Stimulated activated CD8-positive, alpha-beta memory T cell treated with anti-CD3 and anti-CD28 coated beads, Interleukin-2, amount 100 ng/mL, for 48 hours (primary cell): ENCODE results near the gene NPFF.
"Not testable (repeated sequence)": the region's sequence is repeated elsewhere in the genome, so short reads cannot be mapped to it uniquely, and the experiment has no call there.

Experiments used
- DNase-seq, 2 donors: peaks; one replicate each; pipeline ENCODE4 v3.0.0-alpha.2; 2020; ENCODE audit warnings: low read depth in 2 of 2

NPFF gene, protein sequence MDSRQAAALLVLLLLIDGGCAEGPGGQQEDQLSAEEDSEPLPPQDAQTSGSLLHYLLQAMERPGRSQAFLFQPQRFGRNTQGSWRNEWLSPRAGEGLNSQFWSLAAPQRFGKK

DNA sequence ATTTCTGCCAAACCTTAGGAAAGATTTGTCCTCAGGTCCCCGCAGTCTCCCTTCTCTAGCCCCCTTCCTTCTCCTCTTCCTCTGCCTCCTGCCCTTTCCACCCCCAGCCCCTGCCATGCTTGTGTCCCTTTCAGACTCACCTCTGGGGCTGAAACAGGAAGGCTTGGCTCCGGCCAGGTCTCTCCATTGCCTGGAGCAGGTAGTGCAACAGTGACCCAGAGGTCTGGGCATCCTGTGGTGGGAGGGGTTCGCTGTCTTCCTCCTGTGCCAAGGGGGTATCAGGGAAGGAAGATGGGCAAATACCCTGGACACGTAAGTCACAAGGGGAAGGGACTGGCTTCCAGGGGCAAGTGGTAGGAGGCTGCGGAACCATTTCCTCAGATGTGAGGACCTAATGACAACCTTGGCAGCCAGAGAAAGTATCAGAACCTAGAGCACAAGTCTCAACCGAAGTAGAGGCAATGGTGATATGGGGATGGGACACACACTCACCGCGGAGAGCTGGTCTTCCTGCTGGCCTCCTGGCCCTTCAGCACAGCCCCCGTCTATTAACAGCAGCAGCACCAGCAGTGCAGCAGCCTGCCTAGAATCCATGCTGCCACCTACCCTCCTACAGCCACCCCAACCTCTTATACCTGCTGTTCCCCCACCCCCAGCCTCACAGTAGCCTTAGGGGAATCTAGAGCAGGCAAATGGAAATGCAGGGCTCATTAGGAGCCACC is at the start of gene NPFF:
Gene NPFF, minus strand, starts transcription at position 604 of the 722 bp plus-strand sequence. Its CDS starts 10 bp downstream, at position 594.
- no peak for DNase-seq

DNA sequence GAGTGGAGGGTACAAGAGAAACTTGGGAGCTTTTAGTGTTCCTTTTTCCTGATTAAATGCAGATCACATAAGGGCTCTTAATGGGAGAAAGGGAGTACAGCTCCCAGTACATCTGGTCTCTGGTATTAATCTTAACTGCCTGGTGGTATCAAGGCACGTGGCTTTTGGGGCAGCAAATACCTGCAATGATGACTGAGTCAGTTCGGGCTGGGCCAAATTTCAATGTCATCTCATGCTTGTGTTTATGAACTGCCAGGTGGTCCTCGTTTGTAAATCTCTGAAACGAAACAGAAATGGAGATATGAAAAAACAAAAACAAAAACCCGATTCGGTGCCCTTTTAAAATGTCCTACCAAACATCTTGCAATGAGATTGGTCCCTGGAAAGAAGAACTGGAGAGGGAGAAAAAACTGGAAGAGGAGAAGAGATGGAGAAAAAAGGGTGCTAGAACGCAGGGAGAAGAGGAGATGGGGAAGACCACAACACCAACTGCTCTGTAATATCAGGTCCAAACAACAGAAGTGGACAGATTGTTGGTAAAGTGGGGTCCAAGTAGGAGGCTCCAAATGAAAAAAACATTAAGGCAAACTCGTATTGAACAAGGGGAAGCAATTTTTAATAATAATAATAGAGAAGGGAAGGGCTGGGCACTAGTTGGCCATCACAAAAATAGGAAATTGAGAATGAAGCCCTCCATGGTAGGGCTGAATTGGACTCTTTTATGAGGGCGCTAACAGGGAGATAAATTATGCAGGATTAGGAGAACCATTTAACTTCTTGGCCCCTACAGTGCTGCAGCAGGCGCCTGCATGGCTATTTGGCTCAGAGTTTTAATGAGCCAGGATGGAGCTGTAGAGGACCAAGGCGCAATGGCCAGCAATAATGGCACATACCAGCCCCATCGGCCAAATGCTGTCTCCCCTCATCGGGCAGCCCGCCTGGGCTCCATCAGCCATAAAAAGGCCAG is 45.4 kb upstream of the NPFF start:
- DNase-seq: no peak

DNA sequence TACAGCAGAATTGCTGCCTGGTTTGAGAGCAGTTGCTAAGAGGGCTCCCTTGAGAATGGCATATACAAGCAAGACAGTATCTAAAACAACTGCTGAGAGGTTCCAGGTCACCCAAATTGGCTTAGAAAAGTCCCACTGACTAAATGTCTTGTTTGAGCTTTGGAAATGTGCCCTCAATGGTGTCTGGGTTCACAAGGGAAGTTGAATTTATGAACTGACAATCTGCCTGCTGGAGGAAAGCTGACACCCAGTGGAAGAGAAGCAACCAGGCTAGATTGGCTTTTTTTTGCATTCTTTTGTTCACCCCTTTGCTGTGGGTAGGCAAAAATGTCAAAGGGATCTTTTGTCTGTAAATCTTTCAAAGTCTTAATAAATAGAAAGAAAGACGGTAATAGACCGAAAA is 44.6 kb upstream of the NPFF start:
- no peak for DNase-seq

DNA sequence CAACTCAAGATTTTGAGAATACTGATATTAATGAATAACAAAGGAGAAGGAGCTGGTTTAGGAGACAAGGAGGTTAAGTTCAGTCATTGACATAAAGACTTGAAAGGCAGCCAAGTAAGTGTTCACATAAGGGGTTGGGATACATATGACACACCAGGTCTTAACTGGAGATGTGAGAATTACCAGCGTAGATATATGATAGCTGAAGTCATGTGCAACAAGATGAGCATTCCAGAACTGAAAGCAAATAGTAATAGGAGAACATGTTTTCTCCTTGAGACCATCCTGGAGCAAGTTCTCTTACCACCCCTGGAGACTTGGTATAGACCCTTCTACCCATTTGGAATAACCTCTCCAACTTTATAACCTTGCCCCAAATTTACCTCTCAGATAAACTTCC is 43.3 kb upstream of the NPFF start:
- no peak for DNase-seq

DNA sequence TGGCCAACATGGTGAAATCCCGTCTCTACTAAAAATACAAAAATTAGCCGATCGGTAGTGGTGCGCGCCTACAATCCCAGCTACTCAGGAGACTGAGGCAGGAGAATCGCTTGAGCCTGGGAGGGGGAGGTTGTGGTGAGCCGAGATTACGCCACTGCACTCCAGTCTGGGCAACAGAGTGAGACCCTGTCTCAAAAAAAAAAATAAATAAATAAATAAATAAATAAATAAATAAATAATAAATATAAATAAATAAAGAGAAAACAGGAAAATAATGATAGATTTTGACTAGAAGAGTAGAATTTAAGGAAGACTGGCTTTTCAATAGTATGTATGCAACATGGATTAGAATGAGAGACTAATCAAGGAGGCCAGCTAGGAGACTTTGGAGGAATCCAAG is 42.8 kb upstream of the NPFF start:
- DNase-seq: not testable (repeated sequence)

DNA sequence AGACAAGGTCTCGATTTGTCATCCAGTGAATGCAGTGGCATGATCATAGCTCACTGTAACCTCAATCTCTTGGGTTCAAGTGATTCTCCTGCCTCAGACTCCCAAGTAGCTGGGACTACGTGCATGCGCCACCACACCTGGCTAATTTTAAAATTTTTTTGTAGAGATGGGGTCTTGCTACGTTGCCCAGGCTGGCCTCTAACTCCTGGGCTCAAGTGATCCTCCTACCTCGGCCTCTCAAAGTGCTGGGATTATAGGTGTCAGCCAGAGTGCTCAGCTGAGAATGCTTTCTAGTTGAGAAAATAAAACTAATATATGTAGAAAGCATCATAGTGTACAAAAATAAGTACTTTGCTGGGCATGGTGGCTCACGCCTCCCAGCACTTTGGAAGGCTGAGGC is 41.1 kb upstream of the NPFF start:
- not testable (repeated sequence) for DNase-seq

DNA sequence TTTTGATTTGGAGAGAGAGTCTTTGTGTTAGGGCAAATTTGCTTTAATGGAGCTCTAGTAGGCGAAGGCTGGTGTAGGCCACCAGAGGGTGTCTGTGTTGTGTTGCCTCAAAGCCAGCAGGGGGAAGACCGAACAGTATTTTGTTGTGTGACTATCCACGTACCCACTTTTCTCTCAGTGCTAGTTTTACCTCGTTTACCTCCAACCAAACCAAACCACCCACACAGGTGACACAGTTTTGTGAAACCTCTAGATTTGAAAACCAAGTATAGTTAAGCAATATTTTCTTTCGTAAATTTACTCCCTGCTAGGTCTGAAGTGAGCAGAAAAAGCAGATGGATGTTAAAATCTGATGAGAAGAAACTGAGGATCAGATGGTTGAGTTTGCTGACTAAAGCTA is 36.3 kb upstream of the NPFF start:
- DNase-seq: peak; percentile 2 to 33

DNA sequence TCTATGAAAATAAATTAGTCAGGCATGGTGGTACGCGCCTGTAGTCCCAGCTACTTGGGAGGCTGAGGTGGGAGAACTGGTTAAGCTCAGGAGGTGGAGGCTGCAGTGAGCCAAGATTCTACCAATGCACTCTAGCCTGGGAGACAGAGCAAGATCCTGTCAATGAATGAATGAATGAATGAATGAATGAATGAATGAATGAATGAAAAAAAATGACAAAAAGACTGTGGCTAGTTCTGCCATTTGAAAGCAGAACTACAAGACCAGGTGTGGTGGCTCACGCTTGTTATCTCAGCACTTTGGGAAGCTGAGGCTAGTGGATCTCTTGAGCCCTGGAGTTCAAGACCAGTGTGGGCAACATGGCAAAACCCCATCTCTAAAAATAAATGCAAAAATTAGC is 32.2 kb upstream of the NPFF start:
- no peak for DNase-seq

DNA sequence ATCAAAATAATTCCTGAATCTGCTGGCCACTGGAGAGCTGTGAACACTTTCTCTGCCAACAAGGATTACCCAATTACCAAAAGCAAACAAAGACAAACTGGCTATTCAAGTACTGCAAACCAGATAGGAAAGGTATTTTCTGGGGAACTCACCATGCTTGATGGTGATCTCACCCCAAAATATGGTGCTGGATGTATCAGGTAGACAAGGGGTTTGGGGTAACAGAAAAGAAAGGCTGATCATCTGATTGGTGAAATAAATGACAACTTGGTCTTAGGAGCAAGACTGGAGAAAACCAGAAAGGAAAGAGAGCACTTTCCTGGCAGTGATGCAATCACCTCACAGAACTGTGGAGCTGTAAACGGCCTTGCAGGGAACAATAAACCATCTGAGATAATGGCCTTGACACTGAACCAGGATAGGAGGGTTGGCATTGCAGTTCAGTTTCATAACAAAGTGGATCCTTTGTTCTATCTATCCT is 31.0 kb upstream of the NPFF start:
- no peak for DNase-seq

DNA sequence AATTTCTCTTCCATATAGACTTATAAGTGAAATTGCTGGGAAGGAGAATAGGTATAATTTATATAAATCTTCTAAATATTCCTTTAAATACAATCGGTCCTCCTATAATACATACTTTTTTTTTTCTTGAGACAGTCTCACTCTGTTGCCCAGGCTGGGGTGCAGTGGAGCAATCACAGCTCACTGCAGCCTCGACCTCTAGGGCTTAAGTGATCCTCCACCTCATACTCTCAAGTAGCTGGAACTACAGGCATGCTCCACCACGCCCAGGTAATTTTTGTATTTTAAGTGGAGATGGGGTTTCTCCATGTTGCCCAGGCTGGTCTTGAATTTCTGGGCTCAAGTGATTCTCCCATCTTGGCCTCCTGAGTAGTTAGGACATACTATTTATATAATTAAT is 29.7 kb upstream of the NPFF start:
- DNase-seq: no peak

DNA sequence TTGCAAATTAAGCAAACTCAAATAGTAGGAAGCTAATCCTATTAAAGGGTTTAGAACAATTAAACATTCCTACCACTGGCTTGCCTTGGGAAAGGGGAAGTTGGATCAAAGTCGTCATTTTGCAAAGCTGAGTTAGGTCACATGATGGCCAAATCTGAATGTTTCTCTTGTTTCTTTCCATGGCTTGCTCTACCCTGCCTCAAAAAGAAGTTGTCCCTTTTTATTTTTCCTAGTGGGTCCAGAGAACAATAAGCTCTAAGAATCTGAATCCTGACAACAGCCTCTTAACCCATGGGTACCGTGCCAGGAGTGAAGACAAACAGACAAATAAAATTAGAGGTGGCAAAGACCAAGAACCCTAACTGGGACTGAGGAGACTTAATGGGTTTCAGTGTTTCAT is 26.2 kb upstream of the NPFF start:
- DNase-seq: no peak

DNA sequence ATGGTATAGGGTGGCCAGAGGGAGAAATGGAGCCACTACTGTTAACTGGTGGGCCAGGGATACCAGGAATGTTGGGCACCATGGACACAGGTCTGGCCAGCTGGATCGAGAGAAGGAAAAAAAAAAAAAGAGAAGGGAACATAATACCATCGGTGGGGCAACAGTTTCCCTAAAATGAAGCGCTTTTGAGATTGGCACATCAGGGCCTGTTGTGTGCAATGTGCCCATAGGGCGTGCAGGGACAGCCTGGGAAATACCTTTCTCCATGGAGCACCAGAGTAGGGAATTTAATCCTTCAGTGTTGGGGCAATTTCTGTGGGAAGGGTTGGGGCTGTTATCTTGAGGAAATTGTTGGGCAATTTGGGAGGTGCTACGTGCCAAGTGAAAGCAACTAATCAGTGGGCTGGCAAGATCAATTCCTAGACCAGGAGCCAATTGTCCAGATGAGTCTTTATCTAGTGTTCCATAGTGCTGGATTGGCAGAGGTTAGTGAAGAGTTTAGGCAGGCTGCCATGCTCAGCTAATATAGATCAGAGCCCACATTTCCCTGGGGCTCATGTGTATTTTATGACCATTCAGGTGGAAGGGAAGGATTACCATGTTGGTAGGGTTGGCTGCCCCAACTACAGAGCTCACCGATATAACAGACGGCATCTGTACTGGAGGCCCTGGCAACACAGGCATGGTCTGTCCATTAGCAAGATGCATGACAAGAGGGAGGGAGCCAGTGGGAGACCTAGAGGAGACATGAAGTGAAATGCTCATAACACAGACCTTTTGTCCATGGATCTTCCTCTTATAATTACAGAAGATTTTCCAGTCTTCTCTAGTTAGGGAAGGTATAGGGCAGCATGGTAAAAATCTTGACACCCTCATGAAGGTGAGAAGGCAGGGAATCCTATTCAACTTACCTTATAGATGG is 25.5 kb upstream of the NPFF start:
- no peak for DNase-seq

DNA sequence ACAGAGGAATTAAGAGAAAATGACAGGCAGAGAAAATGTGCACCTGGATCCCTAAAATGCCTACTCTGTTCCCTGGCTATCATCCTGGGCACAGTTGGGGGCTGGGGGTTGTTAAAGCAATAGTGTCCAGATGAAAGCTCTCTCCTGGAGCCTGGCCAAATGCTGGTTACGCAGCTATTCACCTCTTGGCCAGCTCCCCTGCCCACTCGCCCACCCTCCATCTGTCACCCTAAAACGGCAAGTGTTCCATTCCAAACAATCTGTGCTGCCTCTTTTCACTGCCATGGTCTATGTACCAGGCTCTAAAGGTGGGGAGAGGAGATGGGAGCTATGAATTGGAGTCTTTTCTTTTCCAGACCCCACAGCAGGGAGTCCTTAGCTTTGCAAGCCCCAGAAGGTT is 24.7 kb upstream of the NPFF start:
- DNase-seq: no peak

DNA sequence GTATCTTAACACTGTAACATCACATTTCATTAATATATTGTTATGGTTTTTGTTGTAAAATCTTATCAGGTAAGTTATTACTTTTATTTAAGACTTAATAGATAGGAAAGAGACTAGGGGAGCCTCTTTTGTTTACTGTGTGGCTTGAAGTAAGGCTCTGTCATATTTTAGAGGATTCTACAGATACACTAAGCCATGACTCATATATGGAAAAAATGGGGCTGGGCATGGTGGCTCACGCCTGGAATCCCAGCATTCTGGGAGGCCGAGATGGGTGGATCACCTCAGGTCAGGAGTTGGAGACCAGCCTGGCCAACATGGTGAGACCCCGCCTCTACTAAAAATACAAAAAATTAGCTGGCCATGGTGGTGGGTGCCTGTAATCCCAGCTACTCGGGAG is 23.6 kb upstream of the NPFF start:
- no peak for DNase-seq

DNA sequence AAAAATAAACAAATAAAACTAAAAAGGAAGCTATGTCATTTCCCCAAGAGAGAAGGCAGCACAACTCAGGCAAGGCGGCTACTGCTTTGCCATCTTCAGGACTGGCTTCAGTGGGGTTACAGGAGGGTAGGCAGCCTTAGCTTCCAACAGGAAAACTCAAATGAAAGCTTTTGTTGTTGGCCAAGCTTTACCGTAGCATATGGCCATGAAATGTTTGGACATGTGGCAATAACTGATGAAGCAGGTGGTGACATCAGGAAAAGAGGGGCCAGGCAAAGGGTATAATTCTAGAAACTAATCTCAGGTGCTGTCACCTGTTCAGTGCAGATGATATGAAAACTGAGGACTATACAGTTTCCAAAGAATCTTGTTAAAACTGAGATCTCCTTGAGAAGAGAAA is 22.8 kb upstream of the NPFF start:
- no peak for DNase-seq

DNA sequence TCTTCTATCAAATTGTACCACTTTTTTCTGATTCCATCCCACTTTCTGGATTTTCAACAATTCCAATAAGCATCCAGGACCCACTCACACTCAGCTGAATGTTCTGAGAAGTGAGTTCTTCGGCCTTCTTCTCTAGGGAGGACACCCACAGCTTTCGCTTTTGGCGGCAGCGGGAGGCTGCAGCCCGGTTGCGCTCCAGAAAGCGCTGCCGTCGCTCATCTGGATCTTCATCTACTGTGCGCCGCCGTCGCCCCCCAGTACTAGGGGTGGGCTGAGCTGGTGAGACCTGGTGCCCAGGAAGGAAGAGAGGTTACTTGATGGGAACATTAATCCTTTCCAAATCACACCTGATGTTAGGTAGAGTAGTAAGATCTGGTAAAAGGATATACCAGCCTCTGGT is 17.2 kb upstream of the NPFF start:
- no peak for DNase-seq

DNA sequence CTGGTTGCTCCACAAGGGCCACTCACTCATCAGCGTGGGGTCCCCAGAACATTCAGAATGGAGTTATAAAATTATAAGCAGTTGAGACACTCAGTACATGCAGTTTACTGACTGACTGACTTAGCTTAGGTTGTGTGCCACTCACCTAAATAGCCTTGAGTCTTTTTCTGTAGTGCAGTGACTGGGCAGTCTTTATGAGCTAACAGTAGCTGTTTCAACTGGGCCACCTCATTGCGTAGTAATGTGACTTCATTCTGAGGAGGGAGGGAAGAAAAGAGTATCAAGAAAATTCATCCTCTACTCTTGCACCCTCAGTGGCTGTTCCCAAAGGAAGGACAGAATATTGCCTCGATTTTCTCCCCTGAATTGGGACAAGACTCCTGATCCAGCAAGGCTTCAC is 15.8 kb upstream of the NPFF start:
- DNase-seq: no peak

DNA sequence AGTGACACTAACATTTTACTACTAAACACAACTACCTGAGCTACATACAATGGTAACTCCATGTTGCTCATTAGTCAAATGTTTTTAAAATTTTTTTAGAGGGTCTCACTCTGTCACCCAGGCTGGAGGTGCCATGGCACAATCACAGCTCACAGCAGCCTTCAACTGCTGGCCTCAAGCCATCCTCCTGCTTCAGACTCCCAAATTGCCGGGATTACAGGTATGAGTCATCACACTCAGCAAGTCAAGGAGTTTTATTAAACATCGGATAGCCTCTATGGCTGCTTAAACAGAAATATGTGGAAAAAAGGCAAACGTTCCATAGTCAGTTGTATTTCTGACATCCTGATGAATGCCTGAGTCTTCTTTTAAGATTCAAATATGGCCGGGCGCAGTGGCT is 11.1 kb upstream of the NPFF start:
- DNase-seq: no peak

DNA sequence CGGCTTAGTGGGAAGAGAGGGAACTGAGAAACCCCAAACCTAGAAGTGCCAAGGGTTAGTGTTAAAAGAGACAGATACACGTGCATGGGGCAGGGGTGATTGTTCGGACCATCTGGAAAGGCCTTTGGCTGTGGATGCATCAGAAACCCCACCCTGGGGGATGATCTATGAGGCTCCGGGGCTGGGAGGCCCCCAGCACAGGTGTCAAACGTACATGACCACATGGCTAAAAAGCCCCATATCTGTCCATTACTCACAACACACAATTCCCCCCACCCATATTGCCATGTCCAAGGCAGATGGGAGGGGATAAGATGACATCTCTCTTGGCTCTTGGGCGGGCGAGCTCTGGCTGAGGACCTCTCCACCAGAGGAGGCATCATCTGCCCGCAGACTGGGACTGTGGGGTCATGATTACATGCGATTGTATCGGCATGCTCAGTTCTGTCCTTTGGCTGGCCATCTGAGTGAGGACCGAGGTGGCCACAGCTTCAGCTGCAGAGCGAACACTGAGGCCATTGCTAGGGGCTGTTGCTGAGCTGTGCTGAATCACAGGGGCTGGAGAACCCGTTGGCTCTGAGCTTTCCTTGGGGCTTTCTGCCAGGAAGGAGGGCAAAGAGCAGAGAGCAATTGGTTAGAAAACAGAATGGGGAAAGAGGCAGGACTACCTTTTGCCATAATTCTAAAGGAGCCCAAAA is 9.6 kb upstream of the NPFF start:
- DNase-seq: no peak

DNA sequence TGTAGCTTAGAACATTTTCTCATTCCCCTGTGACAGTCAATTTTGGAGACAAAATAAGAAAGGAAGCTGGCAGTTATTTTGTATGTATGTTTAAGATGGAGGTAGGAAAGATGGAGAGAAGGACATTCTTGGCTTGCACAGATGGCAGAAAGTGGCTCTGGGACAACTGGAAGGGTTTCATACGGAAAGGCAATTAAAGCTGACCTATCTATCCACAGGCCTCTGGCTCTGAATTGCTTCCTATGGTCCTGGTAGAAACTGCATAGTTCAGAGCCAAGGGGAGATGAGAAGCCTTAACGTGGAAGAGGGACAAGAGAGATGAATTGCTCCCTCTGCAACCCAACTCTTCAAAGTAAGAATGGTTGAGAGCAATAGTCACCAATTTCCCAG is 8.0 kb upstream of the NPFF start:
- no peak for DNase-seq
